H1 (cell line): ENCODE measurements around the gene DOP1A. TPM values are rescaled to one million over a fixed set of nuclear protein-coding genes. Genes with fewer than 3 reads are reported as not detected.

Experiments
- CHD7 ChIP-seq: fragments of 300-600 bp; sonication (generic); IDR thresholded peaks from 2 replicates; pipeline ENCODE4 v1.7.1; 2012; ENCODE audit warnings: low read length, moderate library complexity, mild to moderate bottlenecking, inconsistent platforms; ENCODE audit not compliant: insufficient replicate concordance
- polyA plus RNA-seq, 7 experiments: library from polyadenylated mRNA; depleted of rRNA in 3 of 7; stranded (reverse) in 5 of 7; unstranded in 2 of 7; fragments of >200 nt in 5 of 7; fragments of 200-250 nt in 2 of 7; gene quantifications; 1 replicate in 5 of 7; 2 replicates in 1 of 7; 4 replicates in 1 of 7; pipeline versions ENCODE4 v1.2.1 to v1.2.3, GENCODE V29; 2011 to 2013; ENCODE audit warnings: missing spikeins in 2 of 7, mixed read lengths in 2 of 7
- total RNA-seq: library from RNA; stranded (reverse); fragmentation: NEBNext Ultra II Directional; extraction: Animal tissue kit (Norgen Biotek cat#: 25700); gene quantifications from 2 replicates; pipeline ENCODE4 v1.2.1, GENCODE V29; 2021

The DOP1A gene
- total and polyA plus RNA-seq, 2 of the 8 experiments (the other 6 are each of a cell fraction or from before 2014, with no cell fraction given), result 7.5 to 14.7 TPM

- TF ChIP-seq CHD7, result no peak
- TF ChIP-seq, all 59 proteins: peak for 0
These were observed 101.6 kb downstream of the DOP1A start (continued) for GRCh38 chr6:83169106-83169505.
